ENCODE data around the gene CCL24. TPM values are rescaled to one million over a fixed set of nuclear protein-coding genes. Genes with fewer than 3 reads are reported as not detected.
"Not testable (repeated sequence)": the region's sequence is repeated elsewhere in the genome, so short reads cannot be mapped to it uniquely, and the experiment has no call there.

CCL24 gene
- total RNA-seq, result not detected

GRCh38 chr7:75813781-75814236 lies at the start of gene CCL24:
Gene CCL24, minus strand, starts transcription at chr7:75813806. Its CDS starts 91 bp downstream, at chr7:75813715.
- ChIA-PET POLR2A (no interaction called here), CTCF (no interaction called here)
- no peak for ATAC-seq
- no peaks in the 10 kb centered on the region for H3K4me1 Mint-ChIP-seq
- DNase-seq, result no peak
- no peak within 1 kb of the TSS for H3K27ac Mint-ChIP-seq
- H3K4me3 Mint-ChIP-seq, result no peak within 1 kb of the TSS
- no peaks in the 10 kb centered on the region for H3K9me3 Mint-ChIP-seq (ENCODE audit: low read depth)
- H3K27me3 Mint-ChIP-seq, result no peaks in the 10 kb centered on the region
- no peaks in the 10 kb centered on the region for H3K36me3 Mint-ChIP-seq (ENCODE audit: low read depth)
- intact Hi-C loops (cut with DNase I, micrococcal nuclease), result no loop called here

- ChIA-PET POLR2A (no interaction called here), CTCF (no interaction called here)
- Mint-ChIP-seq H3K27me3 (peaks cover 8% of the 10 kb centered on the region), H3K4me1 (peaks cover 7% of the 10 kb centered on the region), H3K27ac (no peak overlapping the region), H3K4me3 (no peak overlapping the region), H3K9me3 (ENCODE audit: low read depth) (no peaks in the 10 kb centered on the region), H3K36me3 (ENCODE audit: low read depth) (no peaks in the 10 kb centered on the region)
- intact Hi-C loops (cut with DNase I, micrococcal nuclease), result loop anchor here in 1 of 2 experiments (10.0 kb wide), 1 partner anchor 273 kb away; no protein-coding TSS in a partner anchor
- no peak for ATAC-seq
- no peak for DNase-seq
Observed at GRCh38 chr7:75861636-75862035, 48.0 kb upstream of the CCL24 start.

GRCh38 chr7:75858410-75858809 lies 44.8 kb upstream of the CCL24 start:
- ATAC-seq (no peak), DNase-seq (no peak)
- CTCF ChIA-PET, result no interaction called here
- H3K9me3 Mint-ChIP-seq (ENCODE audit: low read depth), result no peaks in the 10 kb centered on the region
- H3K4me3 Mint-ChIP-seq, result no peak overlapping the region
- intact Hi-C loops (cut with DNase I, micrococcal nuclease), result loop anchor here in 1 of 2 experiments (5.0 kb wide), 1 partner anchor 61 kb away; no protein-coding TSS in a partner anchor
- POLR2A ChIA-PET, result no interaction called here
- H3K27ac Mint-ChIP-seq, result no peak overlapping the region
- peaks cover 3% of the 10 kb centered on the region for H3K27me3 Mint-ChIP-seq
- peaks cover 7% of the 10 kb centered on the region for H3K4me1 Mint-ChIP-seq
- H3K36me3 Mint-ChIP-seq (ENCODE audit: low read depth), result no peaks in the 10 kb centered on the region

- intact Hi-C loops (cut with DNase I, micrococcal nuclease), result loop anchor here in 1 of 2 experiments (5.0 kb wide), 1 partner anchor 59 kb away; no protein-coding TSS in a partner anchor
- Mint-ChIP-seq H3K4me1 (peaks cover 7% of the 10 kb centered on the region), H3K9me3 (ENCODE audit: low read depth) (no peaks in the 10 kb centered on the region), H3K27me3 (peaks cover 2% of the 10 kb centered on the region), H3K4me3 (no peak overlapping the region), H3K36me3 (ENCODE audit: low read depth) (no peaks in the 10 kb centered on the region), H3K27ac (no peak overlapping the region)
- ChIA-PET POLR2A (no interaction called here), CTCF (interaction anchor here (0.6 kb wide), 1 partner anchor 18 kb away, joined by 3 read pairs; no protein-coding TSS in a partner anchor)
- DNase-seq (no peak), ATAC-seq (no peak)
Observed at GRCh38 chr7:75856536-75856935, 42.9 kb upstream of the CCL24 start.

GRCh38 chr7:75854813-75855345 lies 41.3 kb upstream of the CCL24 start:
- DNase-seq; H3K4me1 Mint-ChIP-seq; POLR2A ChIA-PET; H3K36me3 Mint-ChIP-seq (ENCODE audit: low read depth); H3K9me3 Mint-ChIP-seq (ENCODE audit: low read depth); H3K27me3 Mint-ChIP-seq; H3K4me3 Mint-ChIP-seq; ATAC-seq; H3K27ac Mint-ChIP-seq: not testable (repeated sequence)
- intact Hi-C loops (cut with DNase I, micrococcal nuclease), result loop anchor here in 1 of 2 experiments (5.0 kb wide), 1 partner anchor 58 kb away; no protein-coding TSS in a partner anchor
- CTCF ChIA-PET, result interaction anchor here (0.6 to 0.9 kb wide), 3 partner anchors 154 to 1515 kb away, joined by 3 to 5 read pairs (median 3); no protein-coding TSS in a partner anchor

GRCh38 chr7:75854233-75854632 lies 40.6 kb upstream of the CCL24 start:
- CTCF ChIA-PET, result interaction anchor here (0.6 to 0.9 kb wide), 2 partner anchors 155 to 166 kb away, joined by 3 to 5 read pairs; no protein-coding TSS in a partner anchor
- ATAC-seq, result no peak
- peaks cover 7% of the 10 kb centered on the region for H3K4me1 Mint-ChIP-seq
- no peak overlapping the region for H3K4me3 Mint-ChIP-seq
- no peak overlapping the region for H3K27ac Mint-ChIP-seq
- no peak for DNase-seq
- POLR2A ChIA-PET, result interaction anchor here (0.9 kb wide), 1 partner anchor 9 kb away, joined by 9 read pairs; no protein-coding TSS in a partner anchor
- peaks cover 2% of the 10 kb centered on the region for H3K27me3 Mint-ChIP-seq
- intact Hi-C loops (cut with DNase I, micrococcal nuclease), result no loop called here
- H3K36me3 Mint-ChIP-seq (ENCODE audit: low read depth), result no peaks in the 10 kb centered on the region
- H3K9me3 Mint-ChIP-seq (ENCODE audit: low read depth), result no peaks in the 10 kb centered on the region

- ATAC-seq (no peak), DNase-seq (no peak)
- H3K36me3 Mint-ChIP-seq (ENCODE audit: low read depth), result no peaks in the 10 kb centered on the region
- ChIA-PET CTCF (no interaction called here), POLR2A (no interaction called here)
- peaks cover 2% of the 10 kb centered on the region for H3K27me3 Mint-ChIP-seq
- H3K4me3 Mint-ChIP-seq, result no peak overlapping the region
- H3K9me3 Mint-ChIP-seq (ENCODE audit: low read depth), result no peaks in the 10 kb centered on the region
- intact Hi-C loops (cut with DNase I, micrococcal nuclease), result no loop called here
- H3K27ac Mint-ChIP-seq, result no peak overlapping the region
- no peaks in the 10 kb centered on the region for H3K4me1 Mint-ChIP-seq
Observed at GRCh38 chr7:75850235-75850634, 36.6 kb upstream of the CCL24 start.

- ChIA-PET POLR2A (no interaction called here), CTCF (interaction anchor here (0.6 kb wide), 1 partner anchor 321 kb away, joined by 3 read pairs; no protein-coding TSS in a partner anchor)
- ATAC-seq (no peak), DNase-seq (no peak)
- Mint-ChIP-seq H3K4me3 (no peak overlapping the region), H3K27ac (no peak overlapping the region), H3K27me3 (peaks cover 2% of the 10 kb centered on the region), H3K9me3 (ENCODE audit: low read depth) (no peaks in the 10 kb centered on the region), H3K4me1 (no peaks in the 10 kb centered on the region), H3K36me3 (ENCODE audit: low read depth) (no peaks in the 10 kb centered on the region)
- intact Hi-C loops (cut with DNase I, micrococcal nuclease), result no loop called here
Observed at GRCh38 chr7:75849573-75849972, 36.0 kb upstream of the CCL24 start.

GRCh38 chr7:75847707-75848106 lies 34.1 kb upstream of the CCL24 start:
- CTCF ChIA-PET, result no interaction called here

GRCh38 chr7:75845132-75845531 lies 31.5 kb upstream of the CCL24 start:
- intact Hi-C loops (cut with DNase I, micrococcal nuclease); H3K4me3 Mint-ChIP-seq; H3K36me3 Mint-ChIP-seq (ENCODE audit: low read depth); H3K27ac Mint-ChIP-seq; H3K9me3 Mint-ChIP-seq (ENCODE audit: low read depth); ATAC-seq; DNase-seq; H3K27me3 Mint-ChIP-seq: not testable (repeated sequence)
- H3K4me1 Mint-ChIP-seq, result peaks cover 14% of the 10 kb centered on the region
- ChIA-PET CTCF (interaction anchor here (1.0 to 1.7 kb wide), 2 partner anchors 20 to 176 kb away, joined by 4 read pairs; no protein-coding TSS in a partner anchor), POLR2A (interaction anchor here (1.1 kb wide), 1 partner anchor 9 kb away, joined by 9 read pairs; no protein-coding TSS in a partner anchor)

More at GRCh38 chr7:75847707-75848106, 34.1 kb upstream of the CCL24 start:
- POLR2A ChIA-PET, result interaction anchor here (0.6 kb wide), 1 partner anchor 265 kb away, joined by 3 read pairs; no protein-coding TSS in a partner anchor
- no peaks in the 10 kb centered on the region for H3K9me3 Mint-ChIP-seq (ENCODE audit: low read depth)
- intact Hi-C loops (cut with DNase I, micrococcal nuclease), result no loop called here
- H3K27me3 Mint-ChIP-seq, result no peaks in the 10 kb centered on the region
- no peak for DNase-seq
- no peaks in the 10 kb centered on the region for H3K36me3 Mint-ChIP-seq (ENCODE audit: low read depth)
- H3K27ac Mint-ChIP-seq, result no peak overlapping the region
- H3K4me1 Mint-ChIP-seq, result peaks cover 10% of the 10 kb centered on the region
- ATAC-seq, result no peak
- no peak overlapping the region for H3K4me3 Mint-ChIP-seq

- POLR2A ChIA-PET, result no interaction called here
- DNase-seq (no peak), ATAC-seq (no peak)
- Mint-ChIP-seq H3K9me3 (ENCODE audit: low read depth) (no peaks in the 10 kb centered on the region), H3K4me3 (no peak overlapping the region), H3K4me1 (peaks cover 14% of the 10 kb centered on the region), H3K27ac (no peak overlapping the region), H3K27me3 (no peaks in the 10 kb centered on the region), H3K36me3 (ENCODE audit: low read depth) (no peaks in the 10 kb centered on the region)
- CTCF ChIA-PET, result interaction anchor here (0.5 to 1.7 kb wide), 3 partner anchors 13 to 176 kb away, joined by 3 to 4 read pairs (median 4); no protein-coding TSS in a partner anchor
- intact Hi-C loops (cut with DNase I, micrococcal nuclease), result no loop called here
Observed at GRCh38 chr7:75844158-75844557, 30.6 kb upstream of the CCL24 start.

- DNase-seq (no peak), ATAC-seq (no peak)
- Mint-ChIP-seq H3K9me3 (ENCODE audit: low read depth) (no peaks in the 10 kb centered on the region), H3K4me3 (no peak overlapping the region), H3K27ac (peak overlapping the region; percentile 58), H3K4me1 (peaks cover 14% of the 10 kb centered on the region), H3K36me3 (ENCODE audit: low read depth) (no peaks in the 10 kb centered on the region), H3K27me3 (no peaks in the 10 kb centered on the region)
- ChIA-PET CTCF (interaction anchor here (0.5 kb wide), 1 partner anchor 12 kb away, joined by 3 read pairs; no protein-coding TSS in a partner anchor), POLR2A (no interaction called here)
- intact Hi-C loops (cut with DNase I, micrococcal nuclease), result loop anchor here (1.0 to 2.0 kb wide), 5 partner anchors 35 to 249 kb away; partner anchors contain the start of gene POR (in 1 of the 2)
Observed at GRCh38 chr7:75843613-75844116, 30.1 kb upstream of the CCL24 start.
